SK-N-SH (cell line): ENCODE data around the gene BOK. TPM values are rescaled to one million over a fixed set of nuclear protein-coding genes. Genes with fewer than 3 reads are reported as not detected.

Experiments
- CTCF ChIA-PET: fragments of 300-600, 350-600 bp; formaldehyde crosslinking; extraction: SDS; loops from one replicate; lab custom pipeline; 2021; lab: Yijun Ruan, JAX
- POLR2A ChIA-PET: fragments of 350-600 bp; sonication (Branson Sonifier 250); formaldehyde crosslinking; extraction: SDS; loops from one replicate; lab custom pipeline; 2020; ENCODE audit warnings: antibody characterized with exemption, inconsistent platforms; lab: Yijun Ruan, JAX
- DNase-seq: peaks from one replicate; pipeline ENCODE4 v3.0.0; 2012
- H2AFZ ChIP-seq: fragments of 200-600 bp; sonication (generic); 2 replicates; pipeline ENCODE4 v1.8.1; 2016; ENCODE audit warnings: antibody characterized with exemption, mild to moderate bottlenecking, low read depth
- H3F3A ChIP-seq: fragments of 200-600 bp; sonication (generic); replicated peaks from 2 replicates; pipeline ENCODE3; 2016; ENCODE audit warnings: antibody characterized with exemption, mild to moderate bottlenecking; ENCODE audit not compliant: insufficient read depth
- H3K27ac ChIP-seq, 2 experiments: fragments of 200-500 bp in 1 of 2; fragments of 200-600 bp in 1 of 2; sonication (Bioruptor generic) in 1 of 2; sonication (generic), shearing (Covaris generic) in 1 of 2; 2 replicates each; pipeline versions ENCODE4 v1.5.1 to v1.6.1; 2014 to 2016; ENCODE audit warnings: low read depth in 2 of 2, inconsistent platforms in 1 of 2, low read length in 1 of 2, mild to moderate bottlenecking in 1 of 2, mixed read lengths in 1 of 2
- H3K27me3 ChIP-seq: fragments of 200-600 bp; sonication (generic), shearing (Covaris generic); 2 replicates; pipeline ENCODE4 v1.6.1; 2016; ENCODE audit warnings: mixed run types; ENCODE audit not compliant: insufficient read depth
- H3K36me3 ChIP-seq, 2 experiments: fragments of 200-500 bp in 1 of 2; fragments of 200-600 bp in 1 of 2; sonication (Bioruptor generic) in 1 of 2; sonication (generic) in 1 of 2; replicated peaks in 1 of 2; 2 replicates each; pipeline versions ENCODE3 to v1.5.1; 2014 to 2016; ENCODE audit warnings: low read length in 1 of 2, mild to moderate bottlenecking in 1 of 2; ENCODE audit not compliant: insufficient read depth in 2 of 2, control insufficient read depth in 1 of 2
- H3K4me1 ChIP-seq, 2 experiments: fragments of 200-500 bp in 1 of 2; fragments of 200-600 bp in 1 of 2; sonication (Bioruptor generic) in 1 of 2; sonication (generic), shearing (Covaris generic) in 1 of 2; 2 replicates each; pipeline versions ENCODE4 v1.5.1 to v1.6.1; 2014 to 2016; ENCODE audit warnings: low read depth in 1 of 2, low read length in 1 of 2, mixed run types in 1 of 2; ENCODE audit not compliant: insufficient read depth in 2 of 2, control insufficient read depth in 1 of 2
- H3K4me2 ChIP-seq: fragments of 200-600 bp; sonication (generic), shearing (Covaris generic); 2 replicates; pipeline ENCODE4 v1.6.1; 2017; ENCODE audit warnings: mixed run types
- H3K4me3 ChIP-seq, 2 experiments: fragments of 200-500 bp in 1 of 2; fragments of 200-600 bp in 1 of 2; sonication (Bioruptor generic) in 1 of 2; sonication (generic), shearing (Covaris generic) in 1 of 2; 2 replicates each; pipeline versions ENCODE4 v1.5.1 to v1.8.1; 2014 to 2016; ENCODE audit warnings: low read depth in 2 of 2, inconsistent platforms in 1 of 2, low read length in 1 of 2, mild to moderate bottlenecking in 1 of 2, mixed read lengths in 1 of 2, moderate library complexity in 1 of 2
- H3K79me2 ChIP-seq: fragments of 200-600 bp; sonication (generic); 2 replicates; pipeline ENCODE4 v1.8.1; 2017; ENCODE audit warnings: mild to moderate bottlenecking; ENCODE audit not compliant: insufficient read depth
- H3K9ac ChIP-seq: fragments of 200-600 bp; sonication (generic); 2 replicates; pipeline ENCODE4 v1.6.1; 2017; ENCODE audit warnings: mixed run types
- H3K9me2 ChIP-seq: fragments of 200-600 bp; sonication (generic); 2 replicates; pipeline ENCODE4 v1.6.1; 2017; ENCODE audit warnings: mixed run types
- H3K9me3 ChIP-seq: fragments of 200-600 bp; sonication (generic); 2 replicates; pipeline ENCODE4 v1.6.1; 2017; ENCODE audit warnings: mixed run types, mild to moderate bottlenecking, moderate library complexity
- H4K20me1 ChIP-seq: fragments of 200-600 bp; sonication (generic); 2 replicates; pipeline ENCODE4 v1.6.1; 2017; ENCODE audit warnings: mild to moderate bottlenecking, mixed run types; ENCODE audit not compliant: insufficient read depth
- ELF1 ChIP-seq: IDR thresholded peaks from 2 replicates; pipeline ENCODE4 v1.4.0; 2012
- EP300 ChIP-seq, 2 experiments: IDR thresholded peaks; 2 replicates each; pipeline versions ENCODE4 v1.4.0 to v1.6.1; 2012; ENCODE audit warnings: borderline replicate concordance in 1 of 2, low read depth in 1 of 2, low read length in 1 of 2
- EZH2phosphoT487 ChIP-seq: fragments of 200-600 bp; sonication (generic); IDR thresholded peaks from 2 replicates; pipeline ENCODE4 v1.6.1; 2017; ENCODE audit warnings: low read depth, mixed run types, mild to moderate bottlenecking, antibody characterized with exemption, moderate library complexity, borderline replicate concordance
- FOSL2 ChIP-seq: IDR thresholded peaks from 2 replicates; pipeline ENCODE4 v1.4.0; 2012; ENCODE audit warnings: low read depth, mild to moderate bottlenecking, moderate library complexity, borderline replicate concordance
- FOXM1 ChIP-seq: IDR thresholded peaks from 2 replicates; pipeline ENCODE4 v1.4.0; 2012; ENCODE audit warnings: low read depth, mild to moderate bottlenecking
- GATA2 ChIP-seq: sonication (generic); formaldehyde crosslinking; IDR thresholded peaks from 2 replicates; pipeline ENCODE4 v1.5.0; 2020; ENCODE audit warnings: mild to moderate bottlenecking, missing genetic modification reagents
- MAX ChIP-seq: IDR thresholded peaks from 2 replicates; pipeline ENCODE4 v1.4.0; 2012; ENCODE audit warnings: low read depth
- MEF2A ChIP-seq: IDR thresholded peaks from 2 replicates; pipeline ENCODE4 v1.4.0; 2012; ENCODE audit warnings: low read depth, borderline replicate concordance
- NFIC ChIP-seq: IDR thresholded peaks from 2 replicates; pipeline ENCODE4 v1.4.0; 2012; ENCODE audit warnings: borderline replicate concordance
- NRF1 ChIP-seq: IDR thresholded peaks from 2 replicates; pipeline ENCODE4 v1.6.1; 2012; ENCODE audit warnings: low read depth, mild to moderate bottlenecking, low read length
- PBX3 ChIP-seq: IDR thresholded peaks from 2 replicates; pipeline ENCODE4; 2012
- RAD21 ChIP-seq: IDR thresholded peaks from 2 replicates; pipeline ENCODE4 v1.6.1; 2012; ENCODE audit warnings: mild to moderate bottlenecking, low read length
- RCOR1 ChIP-seq: fragments of 150-350 bp; IDR thresholded peaks from 2 replicates; pipeline ENCODE4 v1.6.1; 2017; ENCODE audit warnings: antibody characterized with exemption, low read length
- RFX5 ChIP-seq: IDR thresholded peaks from 2 replicates; pipeline ENCODE4 v1.6.1; 2012; ENCODE audit warnings: mild to moderate bottlenecking, improper control_type of control experiment, low read length
- RXRA ChIP-seq: IDR thresholded peaks from 2 replicates; pipeline ENCODE4 v1.4.0; 2012; ENCODE audit warnings: low read depth, mild to moderate bottlenecking, borderline replicate concordance
- SIN3A ChIP-seq: IDR thresholded peaks from 2 replicates; pipeline ENCODE4 v1.6.1; 2012; ENCODE audit warnings: low read depth, mild to moderate bottlenecking, low read length, moderate library complexity, borderline replicate concordance
- SMC3 ChIP-seq: IDR thresholded peaks from 2 replicates; pipeline ENCODE4 v1.6.1; 2012; ENCODE audit warnings: low read depth, low read length, improper control_type of control experiment
- TAF1 ChIP-seq: IDR thresholded peaks from 2 replicates; pipeline ENCODE4 v1.6.1; 2012; ENCODE audit warnings: low read depth, mild to moderate bottlenecking, low read length, moderate library complexity, borderline replicate concordance
- USF1 ChIP-seq: IDR thresholded peaks from 2 replicates; pipeline ENCODE4 v1.4.0; 2012; ENCODE audit warnings: low read depth, borderline replicate concordance
- WGBS: methylation state at CpG from one replicate; pipeline ENCODE4 v1.1.6; 2017; ENCODE audit warnings: low lambda C conversion rate; 5-methylcytosine and 5-hydroxymethylcytosine counted together
- polyA plus RNA-seq, 3 experiments: library from polyadenylated mRNA; depleted of rRNA; stranded (reverse); fragments of >200 nt; gene quantifications; 2 replicates each; pipeline ENCODE4 v1.2.3, GENCODE V29; 2012

BOK gene
- polyA plus RNA-seq, 1 of the 3 experiments (the other 2 are of a cell fraction), result 1.7 TPM

GRCh38 chr2:241509155-241509784, 49.3 kb upstream of the BOK start:
- CTCF ChIA-PET, result no interaction called here
- DNase-seq, result peak; percentile 44
- Histone ChIP-seq H2AFZ (peak overlapping the region; percentile 87; the same call in 1 of the 2 replicates), H3K4me3 (peak overlapping the region; percentile 66 to 83), H3K27me3 (no peaks in the 10 kb centered on the region), H3K27ac (peak overlapping the region; percentile 34 to 64; a peak in 3 of 4 replicates), H3K79me2 (peaks cover 38% of the 10 kb centered on the region), H3K36me3 (no peaks in the 10 kb centered on the region), H3K4me2 (peak overlapping the region; percentile 95), H3K9ac (peak overlapping the region; percentile 70), H3K4me1 (peaks cover 7 to 27% of the 10 kb centered on the region in 2 experiments; a peak in 2 of 4 replicates), H4K20me1 (peaks cover 32% of the 10 kb centered on the region), H3F3A (no peaks in the 10 kb centered on the region), H3K9me3 (no peaks in the 10 kb centered on the region), H3K9me2 (no peaks in the 10 kb centered on the region)
- POLR2A ChIA-PET, result no interaction called here
- WGBS, result 70% methylated on average over 7 of the region's 24 CpGs
- TF ChIP-seq USF1 (no peak), EP300 (IDR thresholded peaks at IDR 0.05; ENCODE audit: borderline replicate concordance in 1 of 2, low read depth in 1 of 2, low read length in 1 of 2) (no peak), ELF1 (no peak), GATA2 (CRISPR knock-in tag) (no peak), RCOR1 (no peak)

- Histone ChIP-seq H4K20me1 (peaks cover 16% of the 10 kb centered on the region), H3K27ac (no peak overlapping the region), H3K9me2 (no peaks in the 10 kb centered on the region), H3K79me2 (peaks cover 18% of the 10 kb centered on the region), H3K4me3 (no peak overlapping the region), H2AFZ (no peak overlapping the region), H3K4me2 (no peak overlapping the region), H3K4me1 (peaks cover 7 to 15% of the 10 kb centered on the region in 2 experiments; a peak in 2 of 4 replicates), H3F3A (peaks cover 10% of the 10 kb centered on the region), H3K9me3 (no peaks in the 10 kb centered on the region), H3K36me3 (no peaks in the 10 kb centered on the region), H3K9ac (no peak overlapping the region), H3K27me3 (no peaks in the 10 kb centered on the region)
- POLR2A ChIA-PET, result no interaction called here
- WGBS, result 93% methylated on average over 6 of the region's 6 CpGs
- CTCF ChIA-PET, result interaction anchor here (1.2 kb wide), 1 partner anchor 26 kb away, joined by 3 read pairs; no protein-coding TSS in a partner anchor
- TF ChIP-seq RCOR1 (no peak), RXRA (no peak), ELF1 (no peak), SIN3A (no peak), FOSL2 (no peak), NFIC (no peak), MEF2A (no peak), RAD21 (no peak), RFX5 (no peak), MAX (no peak), NRF1 (no peak), EZH2phosphoT487 (no peak), TAF1 (no peak), PBX3 (no peak), GATA2 (CRISPR knock-in tag) (no peak), FOXM1 (no peak), SMC3 (no peak)
- DNase-seq, result no peak
Measured at GRCh38 chr2:241511091-241511741, 47.3 kb upstream of the BOK start.
